ENCODE measurements around the gene TTC28.

TTC28 gene

GRCh38 chr22:28143961-28144745 lies 535.5 kb downstream of the TTC28 start:
- Histone ChIP-seq H3K4me3 (ENCODE audit: low read depth in 1 of 2, low read length in 1 of 2) (no peak overlapping the region), H3K27me3 (no peaks in the 10 kb centered on the region), H3K4me1 (ENCODE audit: control insufficient read depth in 1 of 2, insufficient read depth in 1 of 2, low read depth in 1 of 2, low read length in 1 of 2) (no peaks in the 10 kb centered on the region), H3K36me3 (no peaks in the 10 kb centered on the region), H3K27ac (no peak overlapping the region), H3K9me3 (no peaks in the 10 kb centered on the region)
- TF ChIP-seq, protein P1, sequence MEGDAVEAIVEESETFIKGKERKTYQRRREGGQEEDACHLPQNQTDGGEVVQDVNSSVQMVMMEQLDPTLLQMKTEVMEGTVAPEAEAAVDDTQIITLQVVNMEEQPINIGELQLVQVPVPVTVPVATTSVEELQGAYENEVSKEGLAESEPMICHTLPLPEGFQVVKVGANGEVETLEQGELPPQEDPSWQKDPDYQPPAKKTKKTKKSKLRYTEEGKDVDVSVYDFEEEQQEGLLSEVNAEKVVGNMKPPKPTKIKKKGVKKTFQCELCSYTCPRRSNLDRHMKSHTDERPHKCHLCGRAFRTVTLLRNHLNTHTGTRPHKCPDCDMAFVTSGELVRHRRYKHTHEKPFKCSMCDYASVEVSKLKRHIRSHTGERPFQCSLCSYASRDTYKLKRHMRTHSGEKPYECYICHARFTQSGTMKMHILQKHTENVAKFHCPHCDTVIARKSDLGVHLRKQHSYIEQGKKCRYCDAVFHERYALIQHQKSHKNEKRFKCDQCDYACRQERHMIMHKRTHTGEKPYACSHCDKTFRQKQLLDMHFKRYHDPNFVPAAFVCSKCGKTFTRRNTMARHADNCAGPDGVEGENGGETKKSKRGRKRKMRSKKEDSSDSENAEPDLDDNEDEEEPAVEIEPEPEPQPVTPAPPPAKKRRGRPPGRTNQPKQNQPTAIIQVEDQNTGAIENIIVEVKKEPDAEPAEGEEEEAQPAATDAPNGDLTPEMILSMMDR (IDR thresholded peaks at IDR 0.05) = no peak

DNA sequence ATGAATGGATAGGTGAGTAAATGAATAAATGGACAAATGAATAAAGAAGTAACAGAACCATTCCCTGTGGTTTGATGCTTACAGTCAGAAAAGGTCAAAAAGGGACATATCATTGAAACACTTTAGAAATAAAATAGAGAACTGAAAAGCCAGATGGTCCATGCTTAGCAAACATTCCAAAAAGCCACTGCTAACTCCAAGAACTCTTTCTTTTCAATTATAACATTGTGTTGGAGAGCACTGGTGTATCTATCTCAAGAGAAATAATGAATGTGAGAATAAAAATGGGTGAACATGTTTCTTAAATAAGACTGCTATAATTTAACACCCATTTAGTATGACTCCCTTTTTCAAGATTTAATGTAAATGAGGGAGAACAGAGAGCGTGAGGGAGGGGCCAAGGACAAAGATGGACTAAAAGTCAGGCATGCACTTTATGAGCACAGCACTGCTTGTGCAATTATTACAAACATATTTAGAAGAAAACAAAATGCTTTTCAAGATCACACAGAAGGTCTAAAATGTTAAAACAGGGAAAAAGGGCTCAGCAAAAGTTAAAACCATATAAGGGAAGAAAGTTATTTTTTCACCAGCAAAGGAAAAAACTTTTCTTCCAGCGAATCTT lies 536.3 kb downstream of the TTC28 start:
- Histone ChIP-seq H3K4me3 (ENCODE audit: low read depth in 1 of 2, low read length in 1 of 2) (no peak overlapping the region), H3K9me3 (no peaks in the 10 kb centered on the region), H3K36me3 (no peaks in the 10 kb centered on the region), H3K27ac (no peak overlapping the region), H3K27me3 (no peaks in the 10 kb centered on the region), H3K4me1 (ENCODE audit: control insufficient read depth in 1 of 2, insufficient read depth in 1 of 2, low read depth in 1 of 2, low read length in 1 of 2) (no peaks in the 10 kb centered on the region)
- TF ChIP-seq, protein P1 (IDR thresholded peaks at IDR 0.05) = no peak

- Histone ChIP-seq H3K36me3 (no peaks in the 10 kb centered on the region), H3K27ac (no peak overlapping the region), H3K4me1 (ENCODE audit: control insufficient read depth in 1 of 2, insufficient read depth in 1 of 2, low read depth in 1 of 2, low read length in 1 of 2) (no peaks in the 10 kb centered on the region), H3K4me3 (ENCODE audit: low read depth in 1 of 2, low read length in 1 of 2) (no peak overlapping the region), H3K27me3 (no peaks in the 10 kb centered on the region), H3K9me3 (no peaks in the 10 kb centered on the region)
- TF ChIP-seq, protein P1 (IDR thresholded peaks at IDR 0.05) = no peak
These were observed 537.2 kb downstream of the TTC28 start for GRCh38 chr22:28142361-28142961.

DNA sequence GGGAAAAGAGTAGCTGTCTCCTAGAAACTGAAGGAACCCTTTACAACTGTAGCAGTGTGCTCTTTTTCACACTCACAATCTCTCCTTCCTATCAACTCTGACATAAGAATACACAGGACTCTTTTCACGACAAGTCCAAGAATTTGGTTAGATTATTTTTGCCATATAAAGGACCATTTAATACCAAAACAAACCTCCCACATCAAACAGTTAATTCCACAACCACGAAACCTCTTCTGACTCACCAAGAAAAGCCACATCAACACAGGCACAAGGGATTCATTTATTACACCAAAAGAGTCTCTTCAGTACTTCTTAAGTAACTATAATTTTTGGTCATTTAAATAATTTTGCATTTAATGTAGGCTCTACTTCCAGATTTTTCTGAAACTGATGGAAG lies 538.0 kb downstream of the TTC28 start:
- TF ChIP-seq, protein P1 (IDR thresholded peaks at IDR 0.05) = no peak
- Histone ChIP-seq H3K9me3 (no peaks in the 10 kb centered on the region), H3K4me3 (ENCODE audit: low read depth in 1 of 2, low read length in 1 of 2) (no peak overlapping the region), H3K27me3 (no peaks in the 10 kb centered on the region), H3K4me1 (ENCODE audit: control insufficient read depth in 1 of 2, insufficient read depth in 1 of 2, low read depth in 1 of 2, low read length in 1 of 2) (no peaks in the 10 kb centered on the region), H3K36me3 (no peaks in the 10 kb centered on the region), H3K27ac (no peak overlapping the region)

DNA sequence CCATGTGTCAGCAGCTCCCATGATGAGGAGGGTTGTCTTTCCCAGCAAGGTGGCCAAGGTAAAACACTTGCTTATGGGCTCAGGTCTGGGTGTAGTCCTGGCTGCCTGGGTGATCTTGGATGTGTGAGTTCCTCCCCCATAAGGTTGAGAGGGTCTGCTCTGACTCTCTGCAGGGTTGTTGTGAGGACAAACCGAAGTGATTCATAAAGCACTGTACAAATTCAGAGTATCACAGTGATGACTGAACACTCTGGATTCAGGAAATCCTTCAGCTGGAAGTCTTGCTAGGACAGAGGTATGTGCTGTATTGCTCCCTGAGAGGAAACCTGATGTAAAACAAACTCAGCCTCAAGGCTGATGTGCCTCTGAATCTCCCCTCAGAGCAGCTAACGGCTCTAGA lies 539.7 kb downstream of the TTC28 start:
- Histone ChIP-seq H3K27ac (no peak overlapping the region), H3K27me3 (no peaks in the 10 kb centered on the region), H3K9me3 (no peaks in the 10 kb centered on the region), H3K36me3 (no peaks in the 10 kb centered on the region), H3K4me3 (ENCODE audit: low read depth in 1 of 2, low read length in 1 of 2) (no peak overlapping the region), H3K4me1 (ENCODE audit: control insufficient read depth in 1 of 2, insufficient read depth in 1 of 2, low read depth in 1 of 2, low read length in 1 of 2) (no peaks in the 10 kb centered on the region)
- TF ChIP-seq, protein P1 (IDR thresholded peaks at IDR 0.05) = no peak

All from neutrophil (primary cell).